Vagina (tissue), 2 donors: ENCODE data around the gene GIMAP5. TPM values are rescaled to one million over a fixed set of nuclear protein-coding genes. Genes with fewer than 3 reads are reported as not detected.

Experiments used
- DNase-seq, 2 donors: peaks; one replicate each; pipeline ENCODE4 v3.0.0-alpha.2; 2017; ENCODE audit errors: extremely low spot score in 2 of 2
- H3K27ac ChIP-seq: fragments of 200-600 bp; sonication (generic); one replicate; pipeline ENCODE4 v1.5.1; 2019
- H3K27me3 ChIP-seq: fragments of 200-600 bp; sonication (generic); one replicate; pipeline ENCODE4 v1.5.1; 2019
- H3K36me3 ChIP-seq, 2 donors: fragments of 200-600 bp; sonication (generic); one replicate each; pipeline ENCODE4 v1.5.1; 2017 to 2019
- H3K4me1 ChIP-seq: fragments of 200-600 bp; sonication (generic); one replicate; pipeline ENCODE4 v1.5.1; 2019
- H3K4me3 ChIP-seq, 2 donors: fragments of 200-600 bp; sonication (generic); 1 replicate in 1 of 2; 2 replicates in 1 of 2; pipeline ENCODE4 v1.5.1; 2016 to 2019
- H3K9me3 ChIP-seq: fragments of 200-600 bp; sonication (generic); one replicate; pipeline ENCODE4 v1.5.1; 2019
- POLR2A ChIP-seq, 2 donors: fragments of 450-650 bp; IDR thresholded peaks; one replicate each; pipeline ENCODE4 v1.6.1; 2017; ENCODE audit warnings: antibody characterized with exemption in 2 of 2, mild to moderate bottlenecking in 2 of 2, moderate library complexity in 2 of 2
- POLR2AphosphoS5 ChIP-seq, 2 donors: sonication (generic); formaldehyde crosslinking; IDR thresholded peaks; one replicate each; pipeline ENCODE4 v1.9.0; 2017; ENCODE audit warnings: antibody characterized with exemption in 2 of 2, mild to moderate bottlenecking in 2 of 2, low read depth in 1 of 2; ENCODE audit not compliant: insufficient read depth in 1 of 2
- intact Hi-C: fragments of 100-400 bp; cut with DNase I; formaldehyde crosslinking; loops from one replicate; pipeline ENCODE4 v1.15.1; 2023
- total RNA-seq: library from RNA; depleted of rRNA; stranded (reverse); fragments of >200 nt; gene quantifications from one replicate; pipeline ENCODE4 v1.2.3, GENCODE V29; 2016
- TF ChIP-seq, protein P1 (sequence below), 3 experiments: fragments of 450-650 bp in 2 of 3; fragments of 200-600 bp in 1 of 3; sonication (generic) in 1 of 3; IDR thresholded peaks; one replicate each; pipeline ENCODE4 v1.5.1; 2017 to 2019; ENCODE audit warnings: antibody characterized with exemption in 3 of 3, mild to moderate bottlenecking in 2 of 3, moderate library complexity in 2 of 3

GIMAP5 gene
- total RNA-seq, 1 donor from 2014 or later = 24.1 TPM

DNA sequence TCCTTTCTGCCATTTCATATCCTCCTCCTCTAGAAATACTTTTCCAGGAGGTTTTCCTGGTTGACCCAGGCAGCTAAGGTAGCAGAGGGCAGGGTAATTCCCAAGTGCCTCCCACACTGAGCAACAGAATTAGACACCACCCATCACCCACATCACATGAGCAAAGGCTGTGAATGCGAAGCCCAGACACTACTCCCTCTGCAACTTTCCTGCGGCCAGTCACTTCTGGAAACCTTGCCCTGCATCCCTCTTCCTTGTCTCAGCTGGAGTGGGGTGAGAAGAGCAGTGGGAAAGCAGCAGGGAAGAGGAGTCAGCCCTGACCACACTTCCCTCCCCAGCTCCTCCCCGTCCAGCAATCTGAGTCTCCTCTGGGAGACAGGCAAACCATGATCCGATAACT is 47.7 kb downstream of the GIMAP5 start:
- intact Hi-C loops = no loop called here
- Histone ChIP-seq H3K36me3 (no peaks in the 10 kb centered on the region), H3K4me3 (no peak overlapping the region), H3K9me3 (no peaks in the 10 kb centered on the region), H3K4me1 (peaks cover 56% of the 10 kb centered on the region), H3K27me3 (no peaks in the 10 kb centered on the region), H3K27ac (peak overlapping the region; percentile 82)
- DNase-seq = no peak
- no peak for TF ChIP-seq POLR2A (IDR thresholded peaks at IDR 0.05)
- TF ChIP-seq, protein P1, sequence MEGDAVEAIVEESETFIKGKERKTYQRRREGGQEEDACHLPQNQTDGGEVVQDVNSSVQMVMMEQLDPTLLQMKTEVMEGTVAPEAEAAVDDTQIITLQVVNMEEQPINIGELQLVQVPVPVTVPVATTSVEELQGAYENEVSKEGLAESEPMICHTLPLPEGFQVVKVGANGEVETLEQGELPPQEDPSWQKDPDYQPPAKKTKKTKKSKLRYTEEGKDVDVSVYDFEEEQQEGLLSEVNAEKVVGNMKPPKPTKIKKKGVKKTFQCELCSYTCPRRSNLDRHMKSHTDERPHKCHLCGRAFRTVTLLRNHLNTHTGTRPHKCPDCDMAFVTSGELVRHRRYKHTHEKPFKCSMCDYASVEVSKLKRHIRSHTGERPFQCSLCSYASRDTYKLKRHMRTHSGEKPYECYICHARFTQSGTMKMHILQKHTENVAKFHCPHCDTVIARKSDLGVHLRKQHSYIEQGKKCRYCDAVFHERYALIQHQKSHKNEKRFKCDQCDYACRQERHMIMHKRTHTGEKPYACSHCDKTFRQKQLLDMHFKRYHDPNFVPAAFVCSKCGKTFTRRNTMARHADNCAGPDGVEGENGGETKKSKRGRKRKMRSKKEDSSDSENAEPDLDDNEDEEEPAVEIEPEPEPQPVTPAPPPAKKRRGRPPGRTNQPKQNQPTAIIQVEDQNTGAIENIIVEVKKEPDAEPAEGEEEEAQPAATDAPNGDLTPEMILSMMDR (IDR thresholded peaks at IDR 0.05) = no peak
- TF ChIP-seq POLR2AphosphoS5 (IDR thresholded peaks at IDR 0.05; ENCODE audit: insufficient read depth in 1 of 2, low read depth in 1 of 2) = no peak

DNA sequence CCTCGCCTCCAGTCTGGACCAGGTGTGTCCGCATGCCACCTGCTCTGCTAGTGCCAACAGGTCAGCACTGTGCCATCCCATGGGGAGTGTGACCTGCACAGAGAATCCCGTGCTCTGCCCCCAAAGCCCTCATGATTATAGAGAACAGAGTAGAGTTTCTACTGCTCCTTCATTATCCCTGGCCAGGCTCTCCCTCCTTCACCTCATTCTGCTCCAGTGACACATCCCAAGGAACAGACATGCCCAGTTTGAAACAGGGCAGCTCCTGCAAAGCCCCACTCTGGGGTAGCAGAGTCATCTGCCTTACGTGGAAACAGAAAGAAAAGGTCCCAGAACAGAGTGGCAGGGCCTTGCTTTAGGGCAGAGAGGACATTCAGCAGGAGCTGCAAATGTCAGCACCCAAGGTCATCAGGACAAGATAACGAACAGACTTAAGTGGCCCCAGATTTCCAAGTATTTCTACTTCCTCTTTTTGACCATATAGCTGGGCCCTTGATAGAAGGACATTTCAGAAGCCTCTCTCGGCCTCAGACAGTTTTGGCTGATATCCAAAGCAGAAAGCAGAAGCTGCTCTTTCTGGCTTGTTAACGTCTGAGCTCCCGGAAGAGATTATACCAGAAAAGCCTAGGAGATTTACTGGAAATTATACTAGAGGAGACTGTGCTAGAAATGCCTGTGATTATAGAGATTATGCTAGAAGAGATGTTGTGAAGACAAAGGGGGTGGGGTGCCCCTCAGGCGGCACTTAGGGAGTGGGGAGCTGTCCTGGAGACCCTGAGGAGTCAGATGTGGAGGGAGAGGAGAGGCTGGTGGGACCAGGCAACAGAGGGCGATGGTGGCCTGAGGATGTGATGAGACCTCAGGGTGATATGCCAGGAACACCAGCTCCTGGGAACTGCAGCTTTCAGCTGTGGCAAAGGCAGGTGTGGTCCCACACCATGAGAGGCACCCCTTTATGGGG is 50.4 kb downstream of the GIMAP5 start:
- Histone ChIP-seq H3K27ac (peak overlapping the region; percentile 82), H3K9me3 (no peaks in the 10 kb centered on the region), H3K4me3 (no peak overlapping the region), H3K27me3 (no peaks in the 10 kb centered on the region), H3K36me3 (peaks cover 0 to 17% of the 10 kb centered on the region in 2 donors), H3K4me1 (peaks cover 47% of the 10 kb centered on the region)
- TF ChIP-seq POLR2AphosphoS5 (IDR thresholded peaks at IDR 0.05; ENCODE audit: insufficient read depth in 1 of 2, low read depth in 1 of 2) (no peak), POLR2A (IDR thresholded peaks at IDR 0.05) (no peak)
- TF ChIP-seq, protein P1 (IDR thresholded peaks at IDR 0.05) = no peak
- intact Hi-C loops = no loop called here
- no peak for DNase-seq

DNA sequence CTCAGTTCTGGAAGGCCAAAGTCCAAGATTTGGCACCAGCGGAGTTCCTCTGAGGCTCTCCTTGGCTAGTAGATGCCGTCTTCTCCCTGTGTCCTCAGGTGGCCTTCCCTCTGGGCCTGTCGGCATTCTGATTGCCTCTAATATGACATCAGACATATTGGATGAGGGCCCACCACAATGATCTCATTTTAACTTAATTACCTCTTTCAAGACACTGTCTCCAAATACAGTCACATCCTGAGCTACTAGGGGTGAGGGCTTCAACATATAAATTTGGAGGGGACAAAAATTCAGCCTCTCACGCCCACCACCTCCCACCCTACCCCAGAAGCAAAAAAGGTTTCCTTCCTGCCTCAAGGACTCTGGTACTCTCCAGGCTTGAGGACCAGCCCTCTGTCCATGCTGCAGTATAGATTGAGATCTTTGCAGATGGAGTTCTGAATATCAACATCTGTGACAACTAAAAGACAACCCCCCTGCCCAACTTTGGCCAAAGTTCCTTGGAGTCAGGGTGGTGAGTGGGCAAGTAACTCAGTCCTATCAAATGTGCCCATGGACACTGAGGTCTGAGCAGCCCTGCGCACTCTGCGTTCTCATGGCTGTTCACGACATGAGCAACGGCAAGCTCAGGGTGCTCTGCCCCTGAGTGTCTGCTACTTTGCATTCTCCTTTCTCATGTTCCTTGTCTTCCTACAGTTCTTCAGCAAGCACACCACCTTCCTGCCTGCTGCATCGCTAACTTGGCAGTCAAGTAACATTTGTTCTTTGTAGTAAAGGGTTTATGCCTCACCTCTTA is 51.5 kb downstream of the GIMAP5 start:
- TF ChIP-seq POLR2A (IDR thresholded peaks at IDR 0.05) (no peak), POLR2AphosphoS5 (IDR thresholded peaks at IDR 0.05; ENCODE audit: insufficient read depth in 1 of 2, low read depth in 1 of 2) (no peak)
- TF ChIP-seq, protein P1 (IDR thresholded peaks at IDR 0.05) = no peak
- no peaks in the 10 kb centered on the region for H3K9me3 ChIP-seq
- H3K27me3 ChIP-seq = no peaks in the 10 kb centered on the region
- no peak overlapping the region for H3K4me3 ChIP-seq
- peaks cover 0 to 21% of the 10 kb centered on the region in 2 donors for H3K36me3 ChIP-seq
- no peak for DNase-seq
- peak overlapping the region; percentile 82 for H3K27ac ChIP-seq
- intact Hi-C loops = no loop called here
- H3K4me1 ChIP-seq = peaks cover 47% of the 10 kb centered on the region

DNA sequence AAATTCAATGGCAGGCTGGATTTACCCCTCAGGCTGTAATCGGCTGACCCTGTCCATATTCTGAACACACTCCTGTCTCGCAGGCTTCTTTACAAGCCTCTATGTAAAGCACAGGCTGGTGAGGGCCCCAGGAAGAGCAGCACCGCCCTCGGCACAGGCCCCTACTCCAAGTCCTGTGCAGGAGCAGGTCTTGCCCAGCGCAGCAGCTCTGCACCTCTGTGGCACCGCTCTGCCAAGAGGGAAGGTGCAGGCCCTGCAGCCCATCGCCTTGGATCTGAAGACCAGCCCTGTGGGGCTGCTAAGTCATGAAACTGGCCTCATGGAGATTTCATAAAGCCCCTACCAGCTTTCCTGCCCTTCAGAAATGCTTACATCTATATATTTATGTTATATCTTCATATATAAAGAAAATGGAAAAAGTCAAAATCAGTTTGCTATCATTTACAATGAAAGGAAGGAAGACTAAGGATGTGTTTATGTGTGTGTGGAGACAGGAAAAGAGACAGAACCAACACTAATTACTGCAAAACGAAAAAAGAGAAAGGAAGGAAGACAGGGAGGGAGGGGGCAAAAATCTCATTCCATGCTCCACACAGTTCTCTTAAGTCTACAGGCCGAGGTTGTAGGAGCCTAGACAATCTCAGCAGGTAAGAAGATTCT is 53.3 kb downstream of the GIMAP5 start:
- H3K36me3 ChIP-seq = peaks cover 0 to 23% of the 10 kb centered on the region in 2 donors
- no peak overlapping the region for H3K4me3 ChIP-seq
- no peaks in the 10 kb centered on the region for H3K9me3 ChIP-seq
- no peak overlapping the region for H3K27ac ChIP-seq
- H3K4me1 ChIP-seq = peaks cover 35% of the 10 kb centered on the region
- DNase-seq = no peak
- no peaks in the 10 kb centered on the region for H3K27me3 ChIP-seq
- TF ChIP-seq POLR2A (IDR thresholded peaks at IDR 0.05) = no peak
- no peak for TF ChIP-seq POLR2AphosphoS5 (IDR thresholded peaks at IDR 0.05; ENCODE audit: insufficient read depth in 1 of 2, low read depth in 1 of 2)
- TF ChIP-seq, protein P1 (IDR thresholded peaks at IDR 0.05) = no peak
- intact Hi-C loops = no loop called here
